Common myeloid progenitor, CD34-positive (primary cell): ENCODE data around the gene SLIT3.

Source experiments
- CTCF ChIA-PET: fragments of 350-600 bp; sonication (Branson Sonifier 250); formaldehyde crosslinking; loops from one replicate; lab custom pipeline; 2021; ENCODE audit warnings: antibody characterized with exemption; lab: Charles Lee
- POLR2A ChIA-PET: fragments of 350-600 bp; sonication (Branson Sonifier 250); formaldehyde crosslinking; loops from one replicate; lab custom pipeline; 2021; ENCODE audit warnings: antibody characterized with exemption; lab: Charles Lee
- DNase-seq, 3 donors: peaks; one replicate each; pipeline versions ENCODE4 v3.0.0 to v3.0.0-alpha.2; 2013
- H3K27ac ChIP-seq, 2 experiments: 1 replicate in 1 of 2; 2 replicates in 1 of 2; pipeline ENCODE4 v1.7.0; 2013; ENCODE audit warnings: inconsistent platforms in 2 of 2, low read length in 2 of 2, mild to moderate bottlenecking in 2 of 2, low read depth in 1 of 2, moderate library complexity in 1 of 2; ENCODE audit not compliant: severe bottlenecking in 2 of 2, insufficient read depth in 1 of 2, poor library complexity in 1 of 2
- H3K27me3 ChIP-seq, 5 experiments: replicated peaks in 2 of 5; 1 replicate in 3 of 5; 2 replicates in 2 of 5; pipeline versions ENCODE4 v1.6.1 to v1.7.0; 2013; ENCODE audit warnings: low read length in 4 of 5, mild to moderate bottlenecking in 2 of 5, moderate library complexity in 2 of 5, inconsistent platforms in 1 of 5; ENCODE audit not compliant: insufficient read depth in 5 of 5, control insufficient read depth in 4 of 5
- H3K36me3 ChIP-seq, 4 experiments: 1 replicate in 2 of 4; 2 replicates in 2 of 4; pipeline versions ENCODE4 v1.6.1 to v1.7.0; 2013; ENCODE audit warnings: low read length in 3 of 4, control low read depth in 1 of 4, mild to moderate bottlenecking in 1 of 4; ENCODE audit not compliant: control insufficient read depth in 4 of 4, insufficient read depth in 4 of 4
- H3K4me1 ChIP-seq, 4 experiments: 1 replicate in 3 of 4; 2 replicates in 1 of 4; pipeline versions ENCODE4 v1.6.1 to v1.7.1; 2013; ENCODE audit warnings: low read length in 3 of 4, mild to moderate bottlenecking in 3 of 4, control low read depth in 1 of 4, inconsistent platforms in 1 of 4, moderate library complexity in 1 of 4; ENCODE audit not compliant: control insufficient read depth in 4 of 4, insufficient read depth in 4 of 4; ENCODE audit errors: control extremely low read depth in 1 of 4
- H3K4me3 ChIP-seq, 7 experiments: 1 replicate in 4 of 7; 2 replicates in 3 of 7; pipeline versions ENCODE4 v1.5.1 to v1.7.0; 2013; ENCODE audit warnings: mild to moderate bottlenecking in 7 of 7, low read length in 6 of 7, moderate library complexity in 6 of 7, inconsistent platforms in 2 of 7, low read depth in 2 of 7, control low read depth in 1 of 7; ENCODE audit not compliant: insufficient read depth in 4 of 7, control insufficient read depth in 1 of 7; ENCODE audit errors: extremely low read depth in 1 of 7
- H3K9me3 ChIP-seq, 5 experiments: 1 replicate in 4 of 5; 2 replicates in 1 of 5; pipeline versions ENCODE4 v1.6.1 to v1.7.1; 2013; ENCODE audit warnings: low read length in 4 of 5, mild to moderate bottlenecking in 2 of 5, inconsistent platforms in 1 of 5, low read depth in 1 of 5, moderate library complexity in 1 of 5; ENCODE audit not compliant: control insufficient read depth in 4 of 5, insufficient read depth in 2 of 5; ENCODE audit errors: control extremely low read depth in 1 of 5
- WGBS: methylation state at CpG from one replicate; pipeline ENCODE4 v1.1.5; 2013; ENCODE audit not compliant: insufficient coverage; 5-methylcytosine and 5-hydroxymethylcytosine counted together

The SLIT3 gene

DNA sequence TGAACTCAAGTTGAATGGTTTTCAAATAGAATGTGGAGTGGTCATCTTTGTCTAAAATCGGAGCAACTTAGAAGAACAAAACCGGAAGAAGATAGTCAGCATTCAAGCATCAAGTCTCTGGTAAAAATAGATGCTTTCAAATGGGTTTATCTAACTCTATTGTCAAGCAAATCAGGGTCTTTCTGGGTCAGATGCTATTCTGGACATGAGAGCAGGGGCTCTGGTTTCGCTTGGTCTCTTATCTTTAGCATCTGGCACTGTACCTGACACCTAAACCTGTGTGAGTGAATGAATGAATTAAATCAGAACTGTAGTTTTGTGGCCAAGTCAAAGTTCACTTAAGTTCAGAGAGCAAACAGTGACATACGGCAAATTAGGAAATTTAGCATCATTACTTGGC, 173.5 kb downstream of the SLIT3 start:
- Histone ChIP-seq H3K9me3 (peaks cover 0 to 2% (median 0%) of the 10 kb centered on the region in 5 experiments), H3K4me1 (no peaks in the 10 kb centered on the region), H3K4me3 (no peak overlapping the region), H3K36me3 (no peaks in the 10 kb centered on the region), H3K27me3 (peaks cover 0 to 3% (median 2%) of the 10 kb centered on the region in 5 experiments), H3K27ac (no peak overlapping the region)
- DNase-seq, result no peak
- ChIA-PET CTCF (no interaction called here), POLR2A (no interaction called here)
- WGBS, result 92% methylated on average over 4 of the region's 4 CpGs

DNA sequence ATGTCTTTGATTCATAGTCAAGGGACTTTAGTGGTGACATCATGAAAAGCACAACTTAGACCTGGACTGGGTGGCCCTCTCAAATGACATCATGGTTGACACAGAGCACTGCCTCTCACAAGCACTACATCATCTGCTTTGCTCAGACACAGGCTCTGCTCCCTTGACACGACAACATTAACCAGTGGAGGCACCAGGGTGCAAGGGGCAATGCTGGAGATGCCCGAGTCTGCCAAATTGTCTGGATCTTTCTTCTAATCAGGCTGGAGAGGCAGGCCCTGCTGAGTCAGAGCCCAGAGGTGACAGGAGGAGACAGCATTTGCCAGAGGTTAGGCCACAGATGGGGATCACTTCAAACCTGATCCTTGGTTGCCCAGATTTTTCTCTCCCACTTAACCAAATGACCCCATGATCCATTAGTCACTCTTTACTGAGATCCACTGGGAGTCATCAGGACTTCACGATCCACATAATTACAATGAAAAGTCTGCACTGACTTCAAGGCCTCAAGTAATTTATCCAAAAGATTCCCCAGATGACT, 174.4 kb downstream of the SLIT3 start:
- ChIA-PET POLR2A (no interaction called here), CTCF (no interaction called here)
- H3K27ac ChIP-seq, result no peak overlapping the region
- WGBS, result 100% methylated on average over 3 of the region's 3 CpGs
- no peak overlapping the region for H3K4me3 ChIP-seq
- H3K36me3 ChIP-seq, result no peaks in the 10 kb centered on the region
- peaks cover 0 to 2% (median 0%) of the 10 kb centered on the region in 5 experiments for H3K9me3 ChIP-seq
- peaks cover 0 to 2% (median 0%) of the 10 kb centered on the region in 5 experiments for H3K27me3 ChIP-seq
- no peak for DNase-seq
- no peaks in the 10 kb centered on the region for H3K4me1 ChIP-seq

DNA sequence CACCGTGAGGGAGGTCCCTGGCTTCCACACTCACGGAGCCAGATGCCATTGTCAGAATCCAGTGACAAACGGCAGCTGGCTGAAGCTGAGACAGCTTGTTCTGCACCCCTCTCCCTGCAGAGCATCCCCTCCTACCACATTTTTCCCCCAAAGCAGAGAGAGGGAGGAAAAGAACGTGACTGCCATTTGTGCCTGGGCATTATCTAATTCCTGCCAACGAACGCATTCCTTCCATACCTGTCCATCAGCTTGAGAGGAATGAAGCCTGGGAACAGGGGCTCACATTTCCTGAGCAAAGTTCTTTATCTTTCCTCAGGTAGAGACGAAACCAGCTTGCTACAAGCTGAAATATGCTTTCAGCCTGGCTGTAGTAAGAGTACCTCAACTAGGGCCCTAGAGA, 175.4 kb downstream of the SLIT3 start:
- Histone ChIP-seq H3K27me3 (peaks cover 0 to 2% (median 0%) of the 10 kb centered on the region in 5 experiments), H3K4me3 (no peak overlapping the region), H3K4me1 (no peaks in the 10 kb centered on the region), H3K9me3 (peaks cover 0 to 2% (median 0%) of the 10 kb centered on the region in 5 experiments), H3K36me3 (no peaks in the 10 kb centered on the region), H3K27ac (no peak overlapping the region)
- ChIA-PET CTCF (no interaction called here), POLR2A (no interaction called here)
- no peak for DNase-seq
- 83% methylated on average over 3 of the region's 7 CpGs for WGBS

DNA sequence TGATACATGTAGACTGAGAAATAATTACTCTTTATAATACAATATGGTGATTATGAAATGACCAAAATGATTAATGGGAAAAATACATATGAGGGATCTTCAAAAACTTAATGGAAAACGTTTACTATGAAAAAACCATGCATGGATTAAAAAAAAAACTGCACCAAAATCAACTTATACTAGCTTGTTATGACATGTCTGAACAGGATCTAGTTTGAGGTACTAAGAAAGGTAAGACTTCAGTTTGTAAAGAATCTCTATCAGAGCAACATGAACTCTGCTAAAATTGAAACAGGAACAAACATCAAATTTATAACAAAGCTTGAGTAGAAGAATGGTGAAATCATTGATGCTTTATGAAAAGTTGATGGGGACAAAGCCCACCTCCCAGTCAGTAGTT, 178.0 kb downstream of the SLIT3 start:
- ChIA-PET CTCF (no interaction called here), POLR2A (no interaction called here)
- Histone ChIP-seq H3K4me1 (no peaks in the 10 kb centered on the region), H3K9me3 (peaks cover 0 to 2% (median 0%) of the 10 kb centered on the region in 5 experiments), H3K27me3 (peaks cover 0 to 2% (median 0%) of the 10 kb centered on the region in 5 experiments), H3K4me3 (no peak overlapping the region), H3K36me3 (no peaks in the 10 kb centered on the region), H3K27ac (no peak overlapping the region)
- no CpG with 5 or more reads among the region's 1 CpG for WGBS
- no peak for DNase-seq

DNA sequence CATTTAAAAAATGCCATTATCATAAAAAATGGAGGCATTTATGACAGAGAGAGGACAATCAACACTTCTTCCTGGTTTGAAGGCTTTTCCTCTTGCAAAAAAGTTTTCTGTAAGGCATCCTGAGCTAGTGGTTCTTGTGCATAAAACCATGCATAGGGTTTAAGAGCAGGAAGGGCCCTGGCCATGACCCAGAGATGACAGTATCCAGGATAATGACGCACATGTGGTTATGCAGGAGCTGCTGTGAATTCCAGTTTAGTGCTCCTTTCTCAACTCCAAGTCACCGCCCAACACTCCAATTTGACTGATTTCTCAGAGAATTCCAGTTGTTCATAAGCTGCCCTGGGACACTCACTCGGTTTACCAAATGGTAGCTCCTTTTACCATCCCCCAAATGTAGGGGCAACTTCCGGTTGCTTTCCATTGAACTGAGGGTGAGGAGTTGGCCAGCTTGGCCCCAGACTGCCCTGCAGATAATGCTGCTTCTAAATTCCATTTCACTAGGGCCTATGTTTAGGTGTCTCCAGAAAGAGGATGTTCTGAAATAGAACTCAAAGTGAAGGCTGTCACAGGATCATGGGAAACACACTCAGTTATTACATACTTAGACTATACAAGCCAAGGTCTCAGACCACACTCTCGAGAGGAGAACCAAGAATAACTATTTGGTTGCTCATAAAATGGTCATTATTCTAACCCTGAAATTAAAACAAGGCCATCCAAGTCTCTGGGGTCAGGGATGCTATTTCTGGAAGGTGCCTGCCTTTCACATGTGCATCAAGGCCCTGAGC, 179.1 kb downstream of the SLIT3 start:
- Histone ChIP-seq H3K36me3 (no peaks in the 10 kb centered on the region), H3K4me1 (no peaks in the 10 kb centered on the region), H3K4me3 (no peak overlapping the region), H3K27ac (no peak overlapping the region), H3K9me3 (peaks cover 0 to 2% (median 0%) of the 10 kb centered on the region in 5 experiments), H3K27me3 (peaks cover 0 to 2% (median 0%) of the 10 kb centered on the region in 5 experiments)
- POLR2A ChIA-PET, result no interaction called here
- CTCF ChIA-PET, result interaction anchor here (0.6 kb wide), 1 partner anchor 88 kb away, joined by 4 read pairs; no protein-coding TSS in a partner anchor
- 100% methylated on average over 4 of the region's 5 CpGs for WGBS
- no peak for DNase-seq

DNA sequence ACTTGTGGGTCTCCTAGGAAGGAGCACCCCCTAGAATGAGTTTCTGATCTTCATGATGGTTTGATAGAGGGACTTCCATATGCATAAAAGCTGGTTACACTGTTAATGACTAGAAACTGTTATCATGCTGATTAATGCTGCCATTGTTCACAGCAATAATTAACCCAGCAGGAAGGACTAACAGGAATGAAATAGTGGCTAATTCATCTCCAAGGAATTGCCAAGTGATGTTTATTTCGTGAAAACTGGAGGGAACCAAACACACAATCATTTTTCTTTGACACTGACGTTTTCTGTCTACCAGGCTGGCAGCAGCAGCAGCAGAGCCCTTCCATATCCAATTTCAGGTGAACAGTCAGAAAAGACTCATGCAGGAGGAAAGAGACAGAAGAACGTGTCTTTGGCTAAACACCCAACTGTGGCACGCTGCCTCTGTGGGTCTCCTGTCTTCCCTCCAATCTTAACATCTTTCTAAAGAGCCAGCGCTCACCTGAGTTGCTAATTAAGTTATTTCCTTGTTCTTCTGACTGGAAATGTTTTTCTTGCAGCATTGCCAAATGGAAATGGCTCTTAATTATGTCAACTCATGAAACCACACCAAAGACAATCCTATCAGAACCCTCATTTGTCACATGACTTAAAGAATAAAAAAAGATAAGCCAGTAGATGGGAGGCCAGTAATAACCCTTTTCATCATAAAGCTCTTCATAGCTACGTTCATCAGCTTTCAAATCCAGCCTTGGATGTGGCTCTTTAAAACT, 181.5 kb downstream of the SLIT3 start:
- Histone ChIP-seq H3K27me3 (no peaks in the 10 kb centered on the region), H3K4me3 (no peak overlapping the region), H3K36me3 (no peaks in the 10 kb centered on the region), H3K4me1 (no peaks in the 10 kb centered on the region), H3K9me3 (no peaks in the 10 kb centered on the region), H3K27ac (no peak overlapping the region)
- ChIA-PET CTCF (no interaction called here), POLR2A (no interaction called here)
- no peak for DNase-seq
- 86% methylated on average over 5 of the region's 6 CpGs for WGBS
